Mononuclear cell (primary cell): ENCODE measurements around the gene SETBP1. TPM values are rescaled to one million over a fixed set of nuclear protein-coding genes. Genes with fewer than 3 reads are reported as not detected.

Source experiments
- H3K27me3 ChIP-seq: 2 replicates; pipeline ENCODE4 v1.6.0; 2011; ENCODE audit warnings: low read length, control low read depth; ENCODE audit not compliant: insufficient read depth
- H3K4me1 ChIP-seq: 2 replicates; pipeline ENCODE4 v1.5.1; 2011; ENCODE audit warnings: mild to moderate bottlenecking, low read length, control low read depth; ENCODE audit not compliant: insufficient read depth
- H3K4me3 ChIP-seq: 2 replicates; pipeline ENCODE4 v1.5.1; 2011; ENCODE audit warnings: mild to moderate bottlenecking, low read length, moderate library complexity
- H3K9me3 ChIP-seq: 2 replicates; pipeline ENCODE4 v1.5.1; 2011; ENCODE audit warnings: low read depth, mild to moderate bottlenecking, control low read depth, low read length
- total RNA-seq: library from RNA; depleted of rRNA; stranded (reverse); fragments of >200 nt; gene quantifications from one replicate; pipeline ENCODE4 v1.2.3, GENCODE V29; 2012

Gene SETBP1
- total RNA-seq, 1 donor = 5.0 TPM

DNA sequence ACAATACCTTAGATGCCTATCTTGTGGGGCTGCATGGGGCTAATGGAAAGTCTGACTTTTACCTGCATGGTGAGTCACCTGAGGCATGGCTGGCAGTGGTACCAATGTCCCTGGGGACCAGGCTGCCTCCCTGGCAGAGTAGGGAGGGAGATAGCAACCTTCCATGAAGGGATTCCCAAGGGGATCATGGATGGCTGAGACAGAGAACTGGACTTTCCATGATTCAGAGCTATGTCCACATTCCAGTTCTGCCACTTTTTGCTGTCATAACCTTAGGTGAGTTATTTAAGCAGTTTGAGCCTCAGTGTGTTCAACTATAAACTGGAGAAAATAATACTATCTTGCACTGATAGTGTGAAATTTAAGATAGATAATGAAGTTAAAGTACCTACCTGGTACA is 178.6 kb downstream of the SETBP1 start:
- Histone ChIP-seq H3K27me3 (peaks cover 4% of the 10 kb centered on the region), H3K4me3 (no peak overlapping the region), H3K9me3 (no peaks in the 10 kb centered on the region), H3K4me1 (peaks cover 12% of the 10 kb centered on the region)

DNA sequence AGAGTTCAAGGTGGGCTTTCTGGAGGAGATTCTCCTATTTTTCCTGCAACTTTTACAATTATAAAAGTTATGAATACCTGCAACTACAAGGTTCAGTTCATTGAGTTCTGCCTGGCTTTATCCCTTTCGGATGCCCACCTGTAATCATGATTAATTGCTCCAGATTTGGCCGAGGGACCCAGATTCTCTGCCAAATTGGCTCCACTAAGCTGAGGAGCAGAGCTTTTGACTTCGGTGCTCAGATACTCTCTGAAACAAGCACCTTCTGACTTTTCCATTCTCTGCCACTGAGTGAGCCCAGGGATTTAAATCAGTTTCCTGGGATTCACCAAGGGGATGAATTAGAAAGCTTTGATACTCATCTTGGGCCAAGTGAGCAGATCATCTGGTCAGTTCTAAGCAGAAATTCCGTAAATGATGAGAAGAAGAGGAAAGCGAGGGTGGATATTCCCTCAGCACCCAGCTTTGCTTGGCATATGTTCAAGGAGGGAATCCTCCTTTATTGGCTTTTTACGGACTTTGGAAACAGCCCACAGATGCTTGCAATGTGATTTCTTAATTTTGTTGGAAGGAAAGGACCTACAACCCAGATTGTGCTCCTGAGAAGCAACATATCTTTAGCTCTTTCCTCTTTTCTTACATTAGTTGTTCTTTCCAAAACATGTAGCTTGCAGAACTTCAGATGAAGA is 179.2 kb downstream of the SETBP1 start:
- Histone ChIP-seq H3K9me3 (no peaks in the 10 kb centered on the region), H3K27me3 (peaks cover 4% of the 10 kb centered on the region), H3K4me1 (peaks cover 12% of the 10 kb centered on the region), H3K4me3 (no peak overlapping the region)

GRCh38 chr18:44862112-44862511 is 181.4 kb downstream of the SETBP1 start:
- Histone ChIP-seq H3K27me3 (peaks cover 4% of the 10 kb centered on the region), H3K9me3 (no peaks in the 10 kb centered on the region), H3K4me1 (no peaks in the 10 kb centered on the region), H3K4me3 (no peak overlapping the region)

- H3K9me3 ChIP-seq = no peaks in the 10 kb centered on the region
- H3K27me3 ChIP-seq = no peaks in the 10 kb centered on the region
- H3K4me1 ChIP-seq = no peaks in the 10 kb centered on the region
- H3K4me3 ChIP-seq = no peak overlapping the region
These were observed 185.4 kb downstream of the SETBP1 start for GRCh38 chr18:44866103-44866502.

DNA sequence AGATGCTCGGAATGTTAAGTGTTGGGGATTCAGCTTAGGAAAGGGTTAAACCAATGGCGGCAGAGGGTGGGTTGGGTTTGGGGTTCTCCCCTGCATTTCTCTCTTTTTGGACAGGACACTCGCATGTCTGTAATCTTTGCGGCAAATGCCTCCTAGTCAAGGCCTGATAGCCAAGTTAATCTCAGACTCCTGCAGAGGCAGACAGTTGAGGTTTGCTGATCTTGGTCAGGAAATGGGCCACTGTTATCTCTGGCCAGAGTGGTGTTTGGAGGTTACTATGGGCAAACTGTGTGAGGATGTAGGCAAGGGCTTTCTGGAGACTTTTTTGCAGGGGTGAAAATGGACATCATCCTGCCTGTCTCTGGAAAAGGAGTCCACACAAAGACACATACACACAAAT is 188.8 kb downstream of the SETBP1 start:
- H3K27me3 ChIP-seq = no peaks in the 10 kb centered on the region
- H3K9me3 ChIP-seq = no peaks in the 10 kb centered on the region
- H3K4me3 ChIP-seq = no peak overlapping the region
- no peaks in the 10 kb centered on the region for H3K4me1 ChIP-seq

GRCh38 chr18:44870631-44871502 is 190.2 kb downstream of the SETBP1 start:
- no peaks in the 10 kb centered on the region for H3K27me3 ChIP-seq
- no peak overlapping the region for H3K4me3 ChIP-seq
- H3K9me3 ChIP-seq = no peaks in the 10 kb centered on the region
- H3K4me1 ChIP-seq = no peaks in the 10 kb centered on the region

- no peaks in the 10 kb centered on the region for H3K9me3 ChIP-seq
- H3K4me1 ChIP-seq = no peaks in the 10 kb centered on the region
- H3K4me3 ChIP-seq = no peak overlapping the region
- H3K27me3 ChIP-seq = no peaks in the 10 kb centered on the region
These were observed 191.1 kb downstream of the SETBP1 start for GRCh38 chr18:44871771-44872170.

- no peaks in the 10 kb centered on the region for H3K4me1 ChIP-seq
- no peaks in the 10 kb centered on the region for H3K27me3 ChIP-seq
- H3K9me3 ChIP-seq = no peaks in the 10 kb centered on the region
These were observed 195.3 kb downstream of the SETBP1 start for GRCh38 chr18:44876024-44876423.

DNA sequence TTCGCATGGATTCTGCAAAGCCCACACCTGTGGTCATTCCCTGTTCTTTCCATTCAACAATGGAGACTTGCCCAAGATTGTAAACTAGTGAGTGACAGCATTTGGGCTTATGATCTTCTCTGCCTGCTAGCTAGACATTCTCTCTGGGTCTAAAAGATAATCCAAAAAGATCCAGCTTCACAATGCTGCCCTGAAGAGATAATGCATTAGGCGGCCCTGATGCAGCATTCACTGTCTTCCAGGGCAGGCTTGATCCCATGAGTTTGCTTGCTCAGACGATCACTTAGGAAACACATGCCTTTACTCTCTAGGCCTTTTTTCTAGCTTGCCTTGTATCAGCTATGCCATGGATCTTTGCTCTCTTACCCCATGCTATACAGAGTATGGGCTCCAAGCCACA is 196.1 kb downstream of the SETBP1 start:
- Histone ChIP-seq H3K9me3 (no peaks in the 10 kb centered on the region), H3K4me3 (no peak overlapping the region), H3K4me1 (no peaks in the 10 kb centered on the region), H3K27me3 (no peaks in the 10 kb centered on the region)

More at GRCh38 chr18:44876024-44876423, 195.3 kb downstream of the SETBP1 start:
- H3K4me3 ChIP-seq = no peak overlapping the region

DNA sequence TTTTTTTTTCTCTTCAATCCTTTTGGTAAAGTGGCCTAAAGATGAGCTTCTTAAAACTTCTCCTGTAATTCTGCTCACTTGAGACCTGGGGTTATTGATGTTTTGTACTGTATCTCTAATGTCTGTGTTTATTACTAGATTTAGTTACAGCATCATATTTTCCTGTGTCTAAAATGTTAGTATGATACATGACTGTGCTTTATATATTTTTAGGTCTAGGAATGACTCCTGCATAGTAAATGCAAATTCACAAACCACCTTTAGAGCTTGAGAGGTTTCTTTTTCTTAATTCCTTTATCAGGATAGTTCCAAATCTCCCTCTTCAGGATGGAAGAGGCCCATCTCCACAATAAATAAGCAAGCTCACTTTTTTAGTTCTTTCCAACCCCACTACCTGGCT is 197.6 kb downstream of the SETBP1 start:
- no peaks in the 10 kb centered on the region for H3K4me1 ChIP-seq
- H3K27me3 ChIP-seq = no peaks in the 10 kb centered on the region
- H3K9me3 ChIP-seq = no peaks in the 10 kb centered on the region
- H3K4me3 ChIP-seq = no peak overlapping the region

GRCh38 chr18:44880170-44880569 is 199.5 kb downstream of the SETBP1 start:
- no peaks in the 10 kb centered on the region for H3K9me3 ChIP-seq
- H3K4me1 ChIP-seq = no peaks in the 10 kb centered on the region
- no peak overlapping the region for H3K4me3 ChIP-seq
- no peaks in the 10 kb centered on the region for H3K27me3 ChIP-seq

DNA sequence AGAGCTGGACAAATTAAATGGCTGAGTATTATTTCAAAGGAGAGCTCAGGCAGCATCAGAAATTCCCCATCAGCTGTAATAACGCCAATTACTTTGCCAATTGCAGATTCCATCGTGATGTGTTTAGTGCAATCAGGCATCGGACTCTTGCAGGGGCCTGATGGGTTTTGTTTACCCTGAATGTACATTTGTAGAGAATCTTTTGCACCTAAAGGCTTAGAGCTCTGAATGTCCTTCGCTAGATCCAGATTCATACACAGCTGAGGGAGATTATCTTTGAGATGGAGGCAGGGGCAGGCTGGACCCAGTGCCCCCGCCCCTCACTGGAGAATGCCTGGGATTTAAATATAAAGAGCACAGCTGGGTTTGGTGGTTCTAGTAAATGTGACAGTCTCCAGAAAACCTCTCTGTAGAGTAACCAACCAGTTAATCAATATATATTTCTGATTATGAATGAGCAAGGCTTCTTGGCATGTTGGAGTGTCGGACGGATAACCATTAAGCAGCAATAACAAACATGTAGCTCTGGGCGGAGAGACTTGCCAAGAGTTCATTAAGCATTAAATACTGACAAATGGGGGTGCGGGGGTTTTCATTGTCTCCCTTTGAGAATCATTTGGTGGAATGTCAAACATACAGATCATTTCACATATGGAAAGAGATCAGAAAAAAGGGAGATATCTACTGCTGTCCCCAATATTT is 200.9 kb downstream of the SETBP1 start:
- Histone ChIP-seq H3K4me3 (no peak overlapping the region), H3K4me1 (no peaks in the 10 kb centered on the region)

DNA sequence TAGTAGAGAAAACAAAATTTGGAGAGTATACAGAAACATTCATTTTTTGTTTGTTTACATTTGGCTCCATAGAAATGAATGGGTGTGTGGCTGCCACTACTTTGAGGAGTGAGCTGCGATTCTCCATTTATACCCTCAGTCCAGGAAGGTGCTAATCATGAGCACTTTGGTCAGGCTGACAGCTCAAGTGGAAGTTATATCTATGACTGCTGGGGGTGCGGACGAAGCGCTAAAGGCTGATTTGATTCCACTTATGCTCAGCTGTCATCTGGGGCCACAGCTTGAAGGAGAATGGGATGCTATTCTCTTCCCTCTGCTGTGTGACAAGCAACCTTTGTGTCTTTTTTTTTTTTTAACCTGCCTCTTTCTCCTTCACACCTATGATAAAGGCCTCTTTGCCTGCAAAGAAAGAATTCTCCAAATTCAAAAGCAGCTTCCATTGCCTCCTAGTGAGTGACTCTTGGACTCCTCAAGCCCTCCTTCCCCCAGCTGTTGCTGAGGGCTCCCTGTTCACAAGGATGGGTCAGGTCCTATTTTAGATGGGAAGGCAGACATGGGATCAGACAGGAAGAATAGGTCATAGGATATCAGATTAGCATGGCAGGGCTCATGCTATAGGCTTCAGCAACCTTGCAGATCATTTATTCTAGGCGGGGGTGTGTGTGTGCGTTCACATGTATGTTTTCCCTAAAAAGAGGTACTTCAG is 201.6 kb downstream of the SETBP1 start:
- no peak overlapping the region for H3K4me3 ChIP-seq

More for the DNA sequence above, 200.9 kb downstream of the SETBP1 start:
- Histone ChIP-seq H3K9me3 (no peaks in the 10 kb centered on the region), H3K27me3 (no peaks in the 10 kb centered on the region)

DNA sequence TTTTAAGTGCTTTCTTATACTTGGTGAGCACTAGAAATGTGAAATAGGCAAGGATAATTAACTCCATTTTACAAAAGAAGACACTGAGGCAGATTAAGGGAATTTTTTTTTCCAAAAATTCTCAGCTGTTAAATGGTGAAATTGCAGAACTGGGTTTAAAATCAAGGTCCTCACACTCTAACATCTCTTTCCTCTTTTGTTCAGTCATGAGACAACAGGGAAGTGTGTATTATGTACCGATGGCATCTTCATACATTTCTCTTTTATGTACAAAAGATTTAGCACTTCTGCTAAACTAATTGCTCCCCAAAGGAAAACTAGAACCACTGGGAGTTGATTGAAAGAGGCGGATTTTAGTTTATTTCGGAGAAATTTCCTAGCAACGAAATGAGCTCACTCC is 203.0 kb downstream of the SETBP1 start:
- Histone ChIP-seq H3K27me3 (no peaks in the 10 kb centered on the region), H3K9me3 (no peaks in the 10 kb centered on the region), H3K4me3 (no peak overlapping the region), H3K4me1 (no peaks in the 10 kb centered on the region)

More for the DNA sequence above, 201.6 kb downstream of the SETBP1 start:
- H3K9me3 ChIP-seq = no peaks in the 10 kb centered on the region
- no peaks in the 10 kb centered on the region for H3K27me3 ChIP-seq
- no peaks in the 10 kb centered on the region for H3K4me1 ChIP-seq

DNA sequence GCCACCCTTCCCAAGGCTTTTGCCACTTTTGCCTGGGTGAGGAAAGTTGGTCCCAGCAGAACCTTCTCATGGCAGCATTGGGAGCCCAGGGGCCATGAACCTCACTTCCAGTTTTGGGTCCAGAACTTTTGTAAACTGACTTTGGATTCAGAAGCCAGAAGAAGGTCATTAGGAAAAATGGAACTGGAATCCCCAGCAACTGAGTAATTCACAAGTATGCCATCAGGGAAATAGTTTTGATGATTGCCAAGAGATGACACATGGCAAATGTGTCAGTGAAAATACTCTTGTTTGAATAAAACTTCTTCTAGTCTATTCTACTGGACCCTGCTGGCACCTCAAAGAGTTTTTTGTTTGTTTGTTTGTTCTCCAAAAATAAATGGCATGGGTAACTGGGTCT is 203.7 kb downstream of the SETBP1 start:
- Histone ChIP-seq H3K27me3 (no peaks in the 10 kb centered on the region), H3K9me3 (no peaks in the 10 kb centered on the region), H3K4me3 (no peak overlapping the region), H3K4me1 (no peaks in the 10 kb centered on the region)
